Heart left ventricle (tissue), 13 donors: Measurements from ENCODE around the gene CRELD2.

Source experiments
- CTCF ChIP-seq, 12 donors: fragments of 200-600 bp; sonication (generic) in 4 of 12; IDR thresholded peaks; one replicate each; pipeline versions ENCODE4 v1.5.0 to v1.8.0; 2018 to 2022; ENCODE audit warnings: antibody characterized with exemption in 12 of 12, mild to moderate bottlenecking in 5 of 12
- POLR2A ChIP-seq, 2 donors: fragments of 450-650 bp; IDR thresholded peaks; one replicate each; pipeline ENCODE4 v1.6.1; 2017; ENCODE audit warnings: antibody characterized with exemption in 2 of 2, mild to moderate bottlenecking in 2 of 2, moderate library complexity in 2 of 2
- donor health status: ischemic (EF 13 %, LVEDD 7.1; RV severe dilation, severe dysfunction).
- donor health status: DM: no; HTN: yes; CAD: no.
- donor health status: DM: no; HTN: no; CAD: no.
- donor health status: ischemic (EF 25% LVEDD 6.9; RV normal size, moderate dysfunction).
- donor health status: ischemic (EF 25% LVEDD 5.7; RV mildly dilated, moderate dysfunction).
- donor health status: ischemic (EF 35%, LVEDD 5.7; RV mildly dilated, moderate dysfunction).
- donor health status: nonischemic (EF 11% LVEDD 7.7; RV severe dilation, severe dysfunction).
- donor health status: DM: yes; HTN: yes; CAD: no.
- donor health status: PGD.
- donor health status: ischemic (EF 29% LVEDD 5.4; RV normal size, mild dysfunction).
- donor health status: nonischemic (EF 23%, LVEDD 6.1; RV moderate dilation, normal function).

GRCh38 chr22:49916831-49917230 lies 1.6 kb upstream of the CRELD2 start:
- no peak for TF ChIP-seq POLR2A (IDR thresholded peaks at IDR 0.05)
- no peak for TF ChIP-seq CTCF (IDR thresholded peaks at IDR 0.05)
